LoVo (cell line): ENCODE measurements around the gene WWOX.

Experiments
- DNase-seq: peaks from one replicate; pipeline ENCODE4 v3.0.0-alpha.2; 2016; ENCODE audit warnings: low spot score

Gene WWOX

DNA sequence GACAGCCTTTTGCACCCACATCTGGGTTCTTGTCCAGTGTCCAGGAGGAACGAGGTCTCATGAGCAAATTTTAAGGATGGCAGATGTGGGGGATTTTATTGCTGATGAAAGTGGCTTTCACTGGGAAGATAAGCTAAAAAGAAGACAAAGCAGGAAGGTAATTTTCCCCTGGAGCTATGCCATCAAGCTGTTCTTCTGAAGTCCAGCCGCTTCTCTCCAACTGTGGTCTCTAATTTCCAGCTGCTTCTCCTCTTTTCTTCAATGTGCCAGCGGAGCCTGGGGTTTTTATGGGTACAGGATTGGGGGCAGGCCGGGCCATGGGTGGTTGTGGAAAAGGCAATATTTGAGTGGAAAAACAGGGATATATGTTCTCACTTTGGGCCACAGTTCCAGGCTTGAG, 430.8 kb downstream of the WWOX start:
- DNase-seq: no peak

DNA sequence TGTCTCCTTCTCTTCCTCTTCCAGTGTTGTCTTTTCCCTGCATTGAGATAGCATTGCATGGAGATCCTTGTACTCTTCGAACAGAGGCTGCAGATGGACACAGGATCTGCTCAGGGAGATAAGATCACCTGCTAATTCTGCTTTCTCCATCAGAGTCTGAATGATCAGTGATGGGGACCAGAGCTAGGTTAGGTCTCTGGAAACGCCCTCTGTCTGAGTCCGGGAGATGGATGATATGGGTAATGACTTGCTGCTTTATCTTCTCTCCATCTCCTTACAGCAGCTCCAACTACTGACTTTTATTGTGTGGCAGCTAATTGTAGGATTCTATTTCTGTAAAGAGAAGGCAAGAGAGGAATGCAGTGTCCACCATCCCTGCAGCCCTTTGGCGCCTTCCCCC, 435.6 kb downstream of the WWOX start:
- no peak for DNase-seq

GRCh38 chr16:78537511-78537910, 438.1 kb downstream of the WWOX start:
- no peak for DNase-seq

GRCh38 chr16:78538292-78538691, 438.8 kb downstream of the WWOX start:
- DNase-seq: no peak

- DNase-seq: no peak
Measured at GRCh38 chr16:78538919-78539318, 439.5 kb downstream of the WWOX start.

- DNase-seq: no peak
Measured at GRCh38 chr16:78542419-78542818, 443.0 kb downstream of the WWOX start.

GRCh38 chr16:78543023-78543422, 443.6 kb downstream of the WWOX start:
- DNase-seq: no peak

GRCh38 chr16:78549366-78549765, 449.9 kb downstream of the WWOX start:
- DNase-seq: no peak

DNA sequence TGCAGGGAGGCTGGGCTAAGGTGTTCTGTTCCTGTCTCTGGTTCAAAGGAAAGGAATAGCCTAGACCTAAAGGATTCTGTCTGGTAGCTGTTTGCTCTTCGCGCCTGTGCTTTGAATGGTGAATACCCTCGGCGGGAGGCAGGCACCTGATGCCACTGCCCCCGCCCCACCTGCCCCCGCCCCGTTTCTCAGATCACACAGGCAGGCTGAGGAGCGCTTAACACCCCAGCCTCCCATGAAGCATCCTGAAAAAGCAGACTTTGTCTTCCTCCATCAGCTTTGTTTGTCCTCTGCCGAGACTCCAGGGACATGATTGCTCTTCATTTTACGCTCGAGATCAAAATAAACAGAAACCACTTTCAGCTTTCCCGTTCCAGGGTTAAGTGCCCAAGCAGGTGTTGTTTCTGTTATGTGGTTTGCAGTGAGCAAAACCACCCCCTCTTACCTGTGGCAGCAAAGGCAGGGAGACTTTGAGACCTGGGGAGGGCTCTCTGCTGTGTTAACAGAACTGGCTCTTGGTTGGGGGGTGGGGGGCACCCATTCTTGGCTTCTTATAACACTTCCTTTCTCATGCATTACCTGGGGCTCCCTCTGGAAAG, 452.1 kb downstream of the WWOX start:
- DNase-seq: no peak

GRCh38 chr16:78552106-78552675, 452.7 kb downstream of the WWOX start:
- DNase-seq: no peak

DNA sequence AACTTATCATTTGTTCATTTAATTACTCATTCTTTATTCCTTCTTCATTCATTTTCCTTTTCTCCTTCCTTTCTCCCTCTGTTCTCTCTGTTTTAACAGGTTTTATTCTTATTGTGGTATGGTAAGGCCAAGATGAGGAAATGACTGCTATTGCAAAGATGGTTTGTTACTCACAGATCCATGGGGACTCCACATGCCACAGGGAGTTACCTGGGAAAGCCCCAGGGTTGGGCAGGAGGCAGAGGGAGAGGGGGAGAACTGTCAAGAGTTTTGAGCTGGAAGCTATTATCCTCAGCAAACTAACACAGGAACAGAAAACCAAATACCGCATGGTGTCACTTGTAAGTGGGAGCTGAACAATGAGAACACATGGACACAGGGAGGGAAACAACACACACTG, 453.3 kb downstream of the WWOX start:
- DNase-seq: no peak

GRCh38 chr16:78553268-78554039, 454.0 kb downstream of the WWOX start:
- DNase-seq: no peak

- DNase-seq: no peak
Measured at GRCh38 chr16:78556421-78556820, 457.0 kb downstream of the WWOX start.

GRCh38 chr16:78560997-78561396, 461.5 kb downstream of the WWOX start:
- DNase-seq: no peak

GRCh38 chr16:78562111-78562510, 462.7 kb downstream of the WWOX start:
- DNase-seq: no peak

- DNase-seq: no peak
Measured at GRCh38 chr16:78562650-78563049, 463.2 kb downstream of the WWOX start.

GRCh38 chr16:78563905-78564304, 464.5 kb downstream of the WWOX start:
- DNase-seq: no peak

DNA sequence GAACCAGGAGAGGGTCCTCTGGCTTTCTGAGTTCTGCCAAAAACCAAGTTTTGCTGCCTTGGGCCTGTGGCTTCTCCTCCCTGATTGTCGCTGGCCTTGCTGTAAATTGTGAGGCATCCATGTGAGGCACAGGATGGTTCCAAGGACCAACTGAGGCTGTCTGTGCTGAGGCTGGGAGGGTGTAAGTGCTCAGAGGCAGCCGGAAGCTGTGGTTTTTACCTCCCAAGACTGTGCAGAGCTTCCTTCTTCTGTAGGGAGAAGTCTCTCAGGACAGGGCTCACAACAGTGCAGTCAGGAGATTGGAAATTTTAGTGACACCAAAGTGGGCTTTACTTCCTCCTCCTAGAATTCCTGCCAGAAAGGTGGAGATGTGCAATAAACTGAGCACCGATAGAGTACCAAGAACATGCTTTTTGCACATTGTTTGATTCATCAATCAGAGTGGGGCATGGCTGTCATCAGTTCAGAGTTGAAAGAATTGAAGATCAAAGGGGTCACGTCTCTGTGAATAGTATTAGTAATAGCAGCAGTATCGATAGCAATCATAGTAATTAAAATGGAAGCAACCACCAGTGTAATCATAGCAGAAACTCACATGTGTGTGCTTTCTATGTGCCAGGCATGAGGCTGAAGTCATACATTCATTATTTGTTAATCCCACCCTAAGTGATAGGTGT, 467.1 kb downstream of the WWOX start:
- DNase-seq: no peak

- DNase-seq: no peak
Measured at GRCh38 chr16:78570399-78571141, 471.1 kb downstream of the WWOX start.

DNA sequence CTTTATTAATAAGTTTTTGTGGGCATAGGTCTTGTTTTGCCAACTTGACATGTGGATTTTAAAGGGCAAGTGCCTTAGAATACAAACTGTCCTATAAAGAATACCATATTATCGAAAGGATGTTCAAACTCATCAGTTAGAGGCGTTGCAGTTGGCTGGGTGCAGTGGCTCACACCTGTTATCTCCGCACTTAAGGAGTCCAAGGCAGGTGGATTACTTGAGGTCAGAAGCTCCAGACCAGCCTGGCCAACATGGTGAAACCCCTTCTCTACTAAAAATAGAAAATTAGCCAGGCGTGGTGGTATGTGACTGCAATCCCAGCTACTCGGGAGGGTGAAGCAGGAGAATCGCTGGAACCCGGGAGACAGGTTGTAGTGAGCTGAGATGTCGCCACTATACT, 472.0 kb downstream of the WWOX start:
- DNase-seq: no peak

GRCh38 chr16:78571898-78572358, 472.5 kb downstream of the WWOX start:
- no peak for DNase-seq

- DNase-seq: no peak
Measured at GRCh38 chr16:78574571-78574970, 475.1 kb downstream of the WWOX start.
